HepG2 (cell line): ENCODE results near the gene BHLHE23. TPM values are rescaled to one million over a fixed set of nuclear protein-coding genes. Genes with fewer than 3 reads are reported as not detected.

Source experiments
- ATF4 ChIP-seq, 2 experiments: fragments of 450-650 bp in 1 of 2; sonication (generic) in 1 of 2; formaldehyde crosslinking; IDR thresholded peaks; 2 replicates each; pipeline versions ENCODE4 v1.5.0 to v1.8.0; 2020 to 2022; ENCODE audit warnings: mild to moderate bottlenecking in 1 of 2, missing genetic modification reagents in 1 of 2
- CBX2 ChIP-seq, 2 experiments: fragments of 200-600 bp in 1 of 2; sonication (generic); formaldehyde crosslinking in 1 of 2; IDR thresholded peaks; 2 replicates each; pipeline versions ENCODE4 v1.7.0 to v1.8.1; 2018 to 2022; ENCODE audit warnings: low read depth in 2 of 2, low read length in 1 of 2, mild to moderate bottlenecking in 1 of 2, missing genetic modification reagents in 1 of 2
- CREBL2 ChIP-seq: sonication (generic); formaldehyde crosslinking; IDR thresholded peaks from 2 replicates; pipeline ENCODE4 v1.8.1; 2023; ENCODE audit warnings: missing genetic modification reagents, mild to moderate bottlenecking, borderline replicate concordance
- HBP1 ChIP-seq: IDR thresholded peaks from 2 replicates; pipeline ENCODE4 v1.6.1; 2016; ENCODE audit warnings: low read depth, control low read depth
- ISL2 ChIP-seq: sonication (generic); formaldehyde crosslinking; IDR thresholded peaks from 2 replicates; pipeline ENCODE4 v1.5.0; 2020; ENCODE audit warnings: missing genetic modification reagents
- NONO ChIP-seq, 2 experiments: fragments of 450-650 bp in 1 of 2; sonication (generic) in 1 of 2; formaldehyde crosslinking in 1 of 2; IDR thresholded peaks in 1 of 2; conservative IDR thresholded peaks in 1 of 2; 2 replicates each; pipeline versions ENCODE4 v1.6.1 to v1.8.0; 2017 to 2022; ENCODE audit warnings: mild to moderate bottlenecking in 1 of 2, missing genetic modification reagents in 1 of 2, moderate library complexity in 1 of 2
- NR1H2 ChIP-seq: sonication (generic); formaldehyde crosslinking; IDR thresholded peaks from 2 replicates; pipeline ENCODE4 v1.8.1; 2022; ENCODE audit warnings: low read depth, missing genetic modification reagents, borderline replicate concordance
- PHB2 ChIP-seq: fragments of 450-650 bp; IDR thresholded peaks from 2 replicates; pipeline ENCODE4 v1.6.1; 2018; ENCODE audit not compliant: partially characterized antibody
- SMAD1 ChIP-seq: sonication (generic); formaldehyde crosslinking; IDR thresholded peaks from 2 replicates; pipeline ENCODE4 v1.4.0; 2020; ENCODE audit warnings: missing genetic modification reagents, low read depth, mild to moderate bottlenecking, borderline replicate concordance
- TEAD3 ChIP-seq: optimal IDR thresholded peaks from 2 replicates; pipeline ENCODE3; 2016; ENCODE audit warnings: borderline replicate concordance
- ZBTB43 ChIP-seq: sonication (generic); formaldehyde crosslinking; conservative IDR thresholded peaks from 2 replicates; pipeline ENCODE4 v1.4.0; 2020; ENCODE audit warnings: missing genetic modification reagents
- ZNF235 ChIP-seq: sonication (generic); formaldehyde crosslinking; IDR thresholded peaks from 2 replicates; pipeline ENCODE4 v1.8.1; 2023; ENCODE audit warnings: mild to moderate bottlenecking, missing genetic modification reagents, borderline replicate concordance
- ZNF34 ChIP-seq: sonication (generic); formaldehyde crosslinking; IDR thresholded peaks from 2 replicates; pipeline ENCODE4 v1.4.0; 2020; ENCODE audit warnings: mild to moderate bottlenecking, missing genetic modification reagents, borderline replicate concordance
- ZNF614 ChIP-seq: IDR thresholded peaks from 2 replicates; pipeline ENCODE4 v1.6.1; 2018; ENCODE audit warnings: missing biosample characterization, missing genetic modification reagents, inconsistent platforms, borderline replicate concordance
- ZNF646 ChIP-seq: sonication (generic); formaldehyde crosslinking; IDR thresholded peaks from 2 replicates; pipeline ENCODE4 v1.9.0; 2021; ENCODE audit warnings: mild to moderate bottlenecking, missing genetic modification reagents
- ZNF850 ChIP-seq: sonication (generic); formaldehyde crosslinking; conservative IDR thresholded peaks from 2 replicates; pipeline ENCODE4 v1.9.0; 2021; ENCODE audit warnings: mild to moderate bottlenecking, missing genetic modification reagents
- ZSCAN9 ChIP-seq: IDR thresholded peaks from 2 replicates; pipeline ENCODE4 v1.6.1; 2016; ENCODE audit warnings: borderline replicate concordance
- polyA plus RNA-seq, 8 experiments: library from polyadenylated mRNA; depleted of rRNA in 3 of 8; stranded (reverse) in 7 of 8; unstranded in 1 of 8; fragments of >200 nt; fragmentation: Illumina TruSeq in 4 of 8; extraction: Trizol in 4 of 8; gene quantifications; 2 replicates each; pipeline versions ENCODE4 v1.2.1 to v1.2.3, GENCODE V29; 2011 to 2016; ENCODE audit warnings: low read depth in 4 of 8, missing spikeins in 1 of 8, mixed read lengths in 1 of 8; ENCODE audit not compliant: insufficient read depth in 1 of 8
- total RNA-seq, 5 experiments: library from RNA; depleted of rRNA; stranded (reverse); fragments of >200 nt; fragmentation: Illumina TruSeq; extraction: Trizol; gene quantifications; 2 replicates each; pipeline ENCODE4 v1.2.3, GENCODE V29; 2016; ENCODE audit warnings: low read depth in 1 of 5

The BHLHE23 gene
- total and polyA plus RNA-seq, 2 of the 13 experiments (the other 11 are each of a cell fraction or from before 2014, with no cell fraction given) = not detected

- TF ChIP-seq CREBL2 = 0 out of 2 replicates have a peak, but pooled peaks have one; percentile 41
- TF ChIP-seq NONO (IDR thresholded peaks at IDR 0.05) = peak; percentile 40; the same call in 1 of the 2 replicates
- TF ChIP-seq NONO (CRISPR knock-in tag; conservative IDR thresholded peaks at IDR 0.05) = no peak
- TF ChIP-seq ATF4 (CRISPR knock-in tag; IDR thresholded peaks at IDR 0.05) = no peak
- TF ChIP-seq ZNF34 (CRISPR knock-in tag) = no peak
- TF ChIP-seq ZNF850 (CRISPR knock-in tag) = no peak
- TF ChIP-seq ZNF614 (CRISPR knock-in tag) = no peak
- peak; percentile 72; the same call in 1 of the 2 replicates for TF ChIP-seq ZNF646 (CRISPR knock-in tag)
- no peak for TF ChIP-seq CBX2 (IDR thresholded peaks at IDR 0.05; ENCODE audit: low read depth, low read length)
- no peak for TF ChIP-seq CBX2 (CRISPR knock-in tag; IDR thresholded peaks at IDR 0.05; ENCODE audit: low read depth)
- TF ChIP-seq PHB2 = no peak
- TF ChIP-seq ZNF235 = no peak
- TF ChIP-seq HBP1 = 0 out of 2 replicates have a peak, but pooled peaks have one; percentile 11
- TF ChIP-seq SMAD1 = no peak
- no peak for TF ChIP-seq ISL2 (CRISPR knock-in tag)
- TF ChIP-seq NR1H2 (CRISPR knock-in tag) = no peak; the same call in 1 of the 2 replicates
- no peak for TF ChIP-seq TEAD3 (CRISPR knock-in tag)
- no peak for TF ChIP-seq ZBTB43 (CRISPR knock-in tag)
- TF ChIP-seq ZSCAN9 = no peak
These were observed 35.4 kb downstream of the BHLHE23 start (continued) for GRCh38 chr20:62971211-62971949.
